Mammary epithelial cell (primary cell): ENCODE data around the gene TOMM40L.

Source experiments
- EZH2 ChIP-seq: IDR thresholded peaks from 2 replicates; pipeline ENCODE4 v1.6.1; 2012; ENCODE audit warnings: low read length, inconsistent platforms, borderline replicate concordance
- TF ChIP-seq, protein P1 (sequence below), 2 donors: IDR thresholded peaks in 1 of 2; conservative IDR thresholded peaks in 1 of 2; 2 replicates each; pipeline ENCODE4 v1.5.1; 2011 to 2012; ENCODE audit warnings: inconsistent platforms in 2 of 2, low read length in 2 of 2, mild to moderate bottlenecking in 2 of 2, control low read depth in 1 of 2, low read depth in 1 of 2; ENCODE audit not compliant: insufficient read depth in 1 of 2; ENCODE audit errors: extremely low read depth in 1 of 2

DNA sequence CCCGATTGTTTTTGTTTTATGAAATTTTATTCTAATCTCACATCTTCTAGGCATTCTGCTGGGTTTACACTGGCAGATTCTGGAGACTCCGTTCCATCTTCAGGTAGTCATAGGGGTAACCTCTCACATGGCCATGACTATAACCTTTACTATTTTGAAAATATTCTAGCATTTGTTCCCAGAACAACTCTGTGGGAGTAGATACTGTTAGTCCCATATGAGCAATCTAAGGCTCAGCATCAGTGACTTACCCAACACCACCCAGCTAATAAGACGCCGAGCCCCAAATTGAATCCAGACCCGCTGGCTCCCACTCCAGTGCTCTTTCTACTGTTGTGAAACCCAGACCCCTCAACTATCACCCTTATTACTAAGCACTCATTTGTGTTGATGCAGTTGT is 36.8 kb upstream of the TOMM40L start:
- TF ChIP-seq, protein P1, sequence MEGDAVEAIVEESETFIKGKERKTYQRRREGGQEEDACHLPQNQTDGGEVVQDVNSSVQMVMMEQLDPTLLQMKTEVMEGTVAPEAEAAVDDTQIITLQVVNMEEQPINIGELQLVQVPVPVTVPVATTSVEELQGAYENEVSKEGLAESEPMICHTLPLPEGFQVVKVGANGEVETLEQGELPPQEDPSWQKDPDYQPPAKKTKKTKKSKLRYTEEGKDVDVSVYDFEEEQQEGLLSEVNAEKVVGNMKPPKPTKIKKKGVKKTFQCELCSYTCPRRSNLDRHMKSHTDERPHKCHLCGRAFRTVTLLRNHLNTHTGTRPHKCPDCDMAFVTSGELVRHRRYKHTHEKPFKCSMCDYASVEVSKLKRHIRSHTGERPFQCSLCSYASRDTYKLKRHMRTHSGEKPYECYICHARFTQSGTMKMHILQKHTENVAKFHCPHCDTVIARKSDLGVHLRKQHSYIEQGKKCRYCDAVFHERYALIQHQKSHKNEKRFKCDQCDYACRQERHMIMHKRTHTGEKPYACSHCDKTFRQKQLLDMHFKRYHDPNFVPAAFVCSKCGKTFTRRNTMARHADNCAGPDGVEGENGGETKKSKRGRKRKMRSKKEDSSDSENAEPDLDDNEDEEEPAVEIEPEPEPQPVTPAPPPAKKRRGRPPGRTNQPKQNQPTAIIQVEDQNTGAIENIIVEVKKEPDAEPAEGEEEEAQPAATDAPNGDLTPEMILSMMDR (conservative IDR thresholded peaks at IDR 0.05 in 1 of 2, IDR thresholded peaks at IDR 0.05 in 1 of 2; ENCODE audit: extremely low read depth in 1 of 2, insufficient read depth in 1 of 2, low read depth in 1 of 2, low read length in 2 of 2) = no peak
- no peak for TF ChIP-seq EZH2
